Choroid plexus epithelial cell (primary cell): ENCODE results near the gene FYTTD1.
"Not testable (repeated sequence)": the region's sequence is repeated elsewhere in the genome, so short reads cannot be mapped to it uniquely, and the experiment has no call there.

Experiments
- DNase-seq: peaks from one replicate; pipeline ENCODE4 v3.0.0-alpha.2; 2010; ENCODE audit warnings: low read depth
- H3K4me3 ChIP-seq: 2 replicates; pipeline ENCODE4 v1.5.1; 2011; ENCODE audit warnings: low read depth, mild to moderate bottlenecking, control low read depth, low read length, moderate library complexity
- TF ChIP-seq, protein P1 (sequence below): conservative IDR thresholded peaks from 2 replicates; pipeline ENCODE4 v1.5.1; 2011; ENCODE audit warnings: low read depth, mild to moderate bottlenecking, control low read depth, inconsistent platforms, low read length, moderate library complexity

FYTTD1 gene, protein sequence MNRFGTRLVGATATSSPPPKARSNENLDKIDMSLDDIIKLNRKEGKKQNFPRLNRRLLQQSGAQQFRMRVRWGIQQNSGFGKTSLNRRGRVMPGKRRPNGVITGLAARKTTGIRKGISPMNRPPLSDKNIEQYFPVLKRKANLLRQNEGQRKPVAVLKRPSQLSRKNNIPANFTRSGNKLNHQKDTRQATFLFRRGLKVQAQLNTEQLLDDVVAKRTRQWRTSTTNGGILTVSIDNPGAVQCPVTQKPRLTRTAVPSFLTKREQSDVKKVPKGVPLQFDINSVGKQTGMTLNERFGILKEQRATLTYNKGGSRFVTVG

DNA sequence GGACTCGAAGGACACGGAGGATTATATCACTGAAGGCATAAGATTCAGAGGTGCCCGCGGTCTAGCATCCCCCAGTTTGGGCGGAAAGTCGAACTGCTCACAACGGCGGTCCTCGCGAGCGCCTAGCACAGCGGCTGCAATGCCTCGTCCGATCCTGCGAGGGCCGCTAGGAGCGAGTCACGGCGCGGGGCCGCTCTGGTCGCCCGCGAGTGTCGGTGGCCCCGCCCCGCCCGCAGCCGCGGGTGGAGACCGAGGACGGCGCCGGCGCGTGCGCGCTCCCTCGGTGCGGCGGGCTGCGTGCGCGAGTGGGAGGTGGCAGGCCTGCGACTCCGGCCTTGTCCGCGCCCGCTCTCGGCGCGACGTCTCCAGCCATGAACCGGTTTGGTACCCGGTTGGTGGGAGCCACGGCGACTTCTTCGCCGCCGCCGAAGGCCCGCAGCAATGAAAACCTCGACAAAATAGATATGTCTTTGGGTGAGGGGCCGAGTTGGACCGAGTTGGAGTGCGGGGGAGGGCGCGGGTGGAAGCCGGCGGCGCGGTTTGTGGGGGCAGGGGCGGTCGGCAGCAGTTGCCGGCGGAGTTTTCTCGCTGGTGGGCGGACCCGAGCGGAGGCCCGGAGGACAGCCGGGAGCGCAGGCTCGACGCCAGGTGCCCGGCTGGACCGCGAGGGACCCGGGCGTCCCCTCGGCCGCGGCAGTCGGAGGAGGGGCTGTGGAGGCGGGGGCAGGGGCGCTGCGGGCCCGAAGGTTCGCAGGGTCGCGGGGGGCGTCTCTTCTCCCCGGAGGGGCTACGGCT lies at the start of gene FYTTD1:
Gene FYTTD1 (plus strand): TSS at position 283 of the 795 bp plus-strand sequence. CDS start 89 bp downstream, at position 372.
- TF ChIP-seq, protein P1, sequence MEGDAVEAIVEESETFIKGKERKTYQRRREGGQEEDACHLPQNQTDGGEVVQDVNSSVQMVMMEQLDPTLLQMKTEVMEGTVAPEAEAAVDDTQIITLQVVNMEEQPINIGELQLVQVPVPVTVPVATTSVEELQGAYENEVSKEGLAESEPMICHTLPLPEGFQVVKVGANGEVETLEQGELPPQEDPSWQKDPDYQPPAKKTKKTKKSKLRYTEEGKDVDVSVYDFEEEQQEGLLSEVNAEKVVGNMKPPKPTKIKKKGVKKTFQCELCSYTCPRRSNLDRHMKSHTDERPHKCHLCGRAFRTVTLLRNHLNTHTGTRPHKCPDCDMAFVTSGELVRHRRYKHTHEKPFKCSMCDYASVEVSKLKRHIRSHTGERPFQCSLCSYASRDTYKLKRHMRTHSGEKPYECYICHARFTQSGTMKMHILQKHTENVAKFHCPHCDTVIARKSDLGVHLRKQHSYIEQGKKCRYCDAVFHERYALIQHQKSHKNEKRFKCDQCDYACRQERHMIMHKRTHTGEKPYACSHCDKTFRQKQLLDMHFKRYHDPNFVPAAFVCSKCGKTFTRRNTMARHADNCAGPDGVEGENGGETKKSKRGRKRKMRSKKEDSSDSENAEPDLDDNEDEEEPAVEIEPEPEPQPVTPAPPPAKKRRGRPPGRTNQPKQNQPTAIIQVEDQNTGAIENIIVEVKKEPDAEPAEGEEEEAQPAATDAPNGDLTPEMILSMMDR = peak; percentile 44
- peak within 1 kb of the TSS; percentile 63 for H3K4me3 ChIP-seq

DNA sequence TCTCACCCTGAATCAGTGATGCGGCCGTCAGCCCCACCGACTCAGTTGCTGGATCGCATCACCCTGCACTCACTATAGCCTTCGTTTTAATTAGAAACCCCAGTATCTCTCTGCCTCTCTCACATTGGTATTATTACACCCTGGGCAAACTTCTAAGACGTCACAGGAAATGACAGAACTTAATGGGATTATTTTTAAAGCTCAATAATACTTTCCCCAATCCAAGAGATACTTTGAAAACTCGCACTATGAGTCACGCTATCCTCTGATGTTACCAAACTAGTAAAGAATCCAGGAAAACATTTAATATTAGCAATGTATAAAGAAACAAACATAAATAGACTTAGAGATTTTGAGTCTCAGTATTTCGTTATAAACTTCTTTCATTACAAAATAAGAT lies 49.6 kb upstream of the FYTTD1 start:
- no peak for DNase-seq
- TF ChIP-seq, protein P1 = no peak
- H3K4me3 ChIP-seq = no peak overlapping the region

More for the DNA sequence above, at the start of gene FYTTD1:
- peak; percentile 86 for DNase-seq

DNA sequence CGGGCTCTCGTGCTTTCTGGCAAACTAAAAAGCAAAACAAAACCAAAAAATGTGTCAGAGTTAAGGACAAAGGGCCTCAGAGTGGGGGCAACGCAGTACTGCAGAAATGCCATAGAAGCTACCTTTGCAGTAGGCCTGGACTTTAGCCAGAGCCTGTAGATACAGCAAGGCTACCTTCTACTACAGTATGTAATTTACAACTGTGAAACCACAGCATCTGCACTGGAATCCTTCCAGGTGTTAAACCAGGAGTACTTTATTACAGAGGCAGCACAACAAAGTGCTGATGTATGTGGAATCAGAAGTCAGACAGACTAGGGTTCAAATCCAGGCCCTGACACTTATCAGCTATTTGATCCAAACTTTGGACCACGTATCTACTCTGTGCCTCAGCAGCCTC lies 47.8 kb upstream of the FYTTD1 start:
- no peak for DNase-seq
- TF ChIP-seq, protein P1 = no peak
- no peak overlapping the region for H3K4me3 ChIP-seq

DNA sequence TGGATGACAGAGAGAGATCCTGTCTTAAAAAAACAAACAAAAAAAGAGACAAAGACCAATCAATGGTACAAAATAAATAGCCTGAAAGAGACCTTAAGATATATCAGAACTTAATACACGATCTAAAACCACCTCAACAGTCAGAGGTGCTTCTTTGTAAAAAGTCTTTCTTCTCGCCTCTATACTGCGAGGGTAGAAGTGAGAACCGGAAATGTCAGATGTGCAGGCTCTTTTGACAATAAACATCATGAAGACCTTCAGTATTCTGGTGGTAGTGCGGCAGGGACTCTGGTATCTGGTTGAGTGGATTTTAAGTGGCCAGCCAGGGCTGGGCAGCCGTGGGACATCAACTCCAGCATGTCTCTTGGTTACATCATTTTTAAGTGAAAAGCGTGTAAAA lies 43.0 kb upstream of the FYTTD1 start:
- TF ChIP-seq, protein P1 = no peak
- DNase-seq = no peak
- H3K4me3 ChIP-seq = no peak overlapping the region

DNA sequence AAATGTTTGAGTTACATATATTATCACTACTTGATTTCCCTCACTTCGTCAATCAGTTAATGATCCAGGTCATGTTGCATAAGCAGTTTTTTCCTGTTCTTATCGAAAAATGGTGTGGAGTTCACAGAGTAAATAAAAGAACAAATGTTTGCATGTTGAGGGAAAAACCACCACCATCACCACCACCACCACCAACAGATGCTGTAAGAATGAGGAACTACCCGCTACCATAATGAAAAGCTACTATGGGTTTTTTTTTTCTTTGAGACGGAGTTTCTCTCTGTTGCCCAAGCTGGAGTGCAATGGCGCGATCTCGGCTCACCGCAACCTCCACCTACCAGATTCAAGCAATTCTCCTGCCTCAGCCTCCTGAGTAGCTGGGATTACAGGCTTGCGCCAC lies 40.5 kb upstream of the FYTTD1 start:
- no peak for DNase-seq
- TF ChIP-seq, protein P1 = no peak
- H3K4me3 ChIP-seq = no peak overlapping the region

DNA sequence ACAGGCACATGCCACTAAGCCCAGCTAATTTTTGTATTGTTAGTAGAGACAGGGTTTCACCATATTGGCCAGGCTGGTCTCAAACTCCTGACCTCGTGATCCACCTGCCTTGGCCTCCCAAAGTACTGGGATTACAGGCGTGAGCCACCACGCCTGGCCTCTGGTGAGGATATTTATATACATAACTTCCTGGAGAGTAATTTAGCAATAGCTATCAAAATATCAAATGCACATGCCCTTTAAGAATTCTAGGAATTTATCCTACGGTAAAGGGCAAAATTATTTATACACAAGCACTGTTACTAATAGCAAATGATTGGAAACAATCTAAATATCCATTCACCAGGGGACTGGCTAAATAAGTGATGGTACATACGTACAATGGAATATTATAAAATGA lies 38.7 kb upstream of the FYTTD1 start:
- DNase-seq = peak; percentile 57
- not testable (repeated sequence) for H3K4me3 ChIP-seq

DNA sequence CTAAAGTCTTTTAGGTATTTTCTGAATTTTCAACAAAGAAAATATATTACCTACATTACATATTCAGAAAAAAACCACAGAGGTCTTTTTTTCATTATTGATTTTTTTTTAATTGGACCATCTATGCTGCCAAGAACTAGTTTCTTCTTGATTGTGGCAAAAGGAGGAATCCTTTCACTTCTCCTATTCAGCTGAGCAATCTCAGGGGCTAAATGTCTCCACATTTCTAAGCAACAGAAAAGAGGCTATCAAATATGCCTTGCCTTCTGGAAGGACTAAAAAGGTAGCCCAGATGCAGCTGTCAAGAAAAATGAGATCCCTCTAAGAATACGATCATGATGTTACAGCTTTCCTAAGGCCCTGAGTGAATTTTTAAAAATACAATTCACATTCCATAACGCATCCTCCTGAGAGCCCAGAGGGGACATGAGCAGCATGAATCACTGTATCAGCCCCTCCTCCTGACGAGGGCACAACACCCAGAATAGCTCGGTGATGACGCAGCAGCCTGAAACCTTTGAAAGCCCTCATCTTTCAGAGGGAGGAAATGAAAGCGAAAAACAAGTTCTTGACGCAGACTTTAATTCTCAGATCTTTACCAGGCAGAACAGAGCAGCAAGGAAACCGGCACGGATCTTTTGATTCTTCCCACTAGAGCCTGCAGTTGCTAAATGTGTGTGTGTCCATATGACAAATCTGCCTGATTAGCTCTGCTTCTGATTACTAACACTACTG lies 37.5 kb upstream of the FYTTD1 start:
- TF ChIP-seq, protein P1 = no peak
- peak; percentile 99 for DNase-seq

More for the DNA sequence above, 37.5 kb upstream of the FYTTD1 start:
- H3K4me3 ChIP-seq = peak overlapping the region; percentile 41
